SH-SY5Y (cell line): ENCODE results near the gene DPP10.

Experiments used
- GATA2 ChIP-seq: IDR thresholded peaks from 2 replicates; pipeline ENCODE4 v1.6.1; 2011; ENCODE audit warnings: mild to moderate bottlenecking, low read depth, low read length
- GATA3 ChIP-seq: IDR thresholded peaks from 2 replicates; pipeline ENCODE4 v1.6.1; 2011; ENCODE audit warnings: low read depth, mild to moderate bottlenecking, low read length, moderate library complexity

DNA sequence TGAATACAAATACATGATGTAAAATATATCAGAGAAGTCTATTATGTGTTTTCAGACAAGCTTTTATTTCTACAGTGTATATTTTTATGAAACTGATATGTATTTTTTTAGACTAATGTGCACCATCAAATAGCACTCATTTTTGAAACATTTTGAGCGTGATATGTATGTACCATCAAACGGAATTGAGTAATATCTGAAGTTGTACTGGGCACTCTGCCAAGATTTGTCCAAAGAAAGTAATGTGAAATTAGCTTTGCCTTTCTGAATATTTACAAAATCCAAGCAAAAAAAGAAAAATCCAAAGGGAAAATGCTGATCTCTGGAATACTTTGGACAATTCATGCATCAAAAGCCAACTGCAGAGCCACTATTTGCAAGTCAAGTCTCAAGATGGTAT is 972.0 kb downstream of the DPP10 start:
- no peak for TF ChIP-seq GATA2
- no peak for TF ChIP-seq GATA3
